Spleen (tissue), 7 donors: ENCODE measurements around the gene KRTAP10-2.

ENCODE experiments used
- CTCF ChIP-seq, 11 experiments: fragments of 200-600 bp in 7 of 11; fragments of 450-650 bp in 4 of 11; sonication (generic) in 4 of 11; IDR thresholded peaks in 8 of 11; conservative IDR thresholded peaks in 3 of 11; 1 replicate in 7 of 11; 2 replicates in 4 of 11; pipeline versions ENCODE4 v1.4.0 to v1.8.0; 2016 to 2021; ENCODE audit warnings: antibody characterized with exemption in 11 of 11, inconsistent platforms in 4 of 11, mild to moderate bottlenecking in 1 of 11
- POLR2AphosphoS5 ChIP-seq, 3 donors: sonication (generic); formaldehyde crosslinking; IDR thresholded peaks; one replicate each; pipeline ENCODE4 v1.5.1; 2017; ENCODE audit warnings: antibody characterized with exemption in 3 of 3
- donor health status: DM: no; HTN: no; CAD: no; lungs with moderate emphysema.
- donor health status: DM: no; HTN: no; CAD: no.
- donor health status: DM: no; HTN: no; CAD: no.

GRCh38 chr21:44532712-44533111, 18.6 kb downstream of the KRTAP10-2 start:
- no peak for TF ChIP-seq CTCF (IDR thresholded peaks at IDR 0.05 in 8 of 11, conservative IDR thresholded peaks at IDR 0.05 in 3 of 11)
- TF ChIP-seq POLR2AphosphoS5 (IDR thresholded peaks at IDR 0.05), result no peak
